Activated CD4-positive, alpha-beta T cell treated with anti-CD3 and anti-CD28 coated beads, Interleukin-2, amount 50 U/mL, for 24 hours (primary cell): ENCODE results near the gene PACRG.

Experiments used
- DNase-seq, 2 donors: peaks; one replicate each; pipeline ENCODE4 v3.0.0-alpha.2; 2020; ENCODE audit warnings: low read depth in 1 of 2, low spot score in 1 of 2

PACRG gene

GRCh38 chr6:163230901-163231300, 503.1 kb downstream of the PACRG start:
- no peak for DNase-seq

GRCh38 chr6:163231356-163232014, 503.7 kb downstream of the PACRG start:
- DNase-seq = no peak

GRCh38 chr6:163232015-163232523, 504.3 kb downstream of the PACRG start:
- DNase-seq = no peak

GRCh38 chr6:163232649-163233048, 504.9 kb downstream of the PACRG start:
- DNase-seq = no peak

GRCh38 chr6:163237110-163237509, 509.3 kb downstream of the PACRG start:
- DNase-seq = no peak

- no peak for DNase-seq
Measured at GRCh38 chr6:163239572-163240340, 512.0 kb downstream of the PACRG start.

- no peak for DNase-seq
Measured at GRCh38 chr6:163240556-163240955, 512.8 kb downstream of the PACRG start.

- DNase-seq = no peak
Measured at GRCh38 chr6:163241683-163242082, 513.9 kb downstream of the PACRG start.

- no peak for DNase-seq
Measured at GRCh38 chr6:163243083-163243482, 515.3 kb downstream of the PACRG start.

GRCh38 chr6:163243692-163244589, 516.2 kb downstream of the PACRG start:
- DNase-seq = no peak

- no peak for DNase-seq
Measured at GRCh38 chr6:163248051-163248450, 520.3 kb downstream of the PACRG start.

- DNase-seq = no peak
Measured at GRCh38 chr6:163249651-163250101, 521.9 kb downstream of the PACRG start.

- no peak for DNase-seq
Measured at GRCh38 chr6:163250116-163250515, 522.3 kb downstream of the PACRG start.

GRCh38 chr6:163252061-163252591, 524.4 kb downstream of the PACRG start:
- no peak for DNase-seq

- DNase-seq = no peak
Measured at GRCh38 chr6:163253556-163254213, 525.9 kb downstream of the PACRG start.

- DNase-seq = no peak
Measured at GRCh38 chr6:163254341-163254835, 526.6 kb downstream of the PACRG start.

- no peak for DNase-seq
Measured at GRCh38 chr6:163255265-163255664, 527.5 kb downstream of the PACRG start.

GRCh38 chr6:163259689-163260088, 531.9 kb downstream of the PACRG start:
- no peak for DNase-seq

- DNase-seq = no peak
Measured at GRCh38 chr6:163260111-163260895, 532.5 kb downstream of the PACRG start.

GRCh38 chr6:163260911-163261310, 533.1 kb downstream of the PACRG start:
- DNase-seq = no peak
